Lung (tissue), 12 donors: ENCODE measurements around the gene PTPN14. TPM values are rescaled to one million over a fixed set of nuclear protein-coding genes. Genes with fewer than 3 reads are reported as not detected.

ENCODE experiments used
- ATAC-seq: fragments of 200-7000 bp; cut with Tn5 transposase; one replicate; pipeline ENCODE4 v1.9.1; 2020; ENCODE audit warnings: moderate number of reproducible peaks; ENCODE audit not compliant: insufficient read depth, low FRiP score
- DNase-seq, 3 donors: peaks; one replicate each; pipeline ENCODE4 v3.0.0-alpha.2; 2013 to 2017
- H3K27ac ChIP-seq, 2 donors: one replicate each; pipeline ENCODE4 v1.5.1; 2013; ENCODE audit warnings: mild to moderate bottlenecking in 2 of 2, moderate library complexity in 2 of 2, control low read depth in 1 of 2, inconsistent platforms in 1 of 2, low read depth in 1 of 2, low read length in 1 of 2
- H3K27me3 ChIP-seq, 3 donors: one replicate each; pipeline ENCODE4 v1.5.1; 2013; ENCODE audit warnings: low read length in 2 of 3; ENCODE audit not compliant: control insufficient read depth in 3 of 3, insufficient read depth in 3 of 3
- H3K36me3 ChIP-seq, 4 donors: one replicate each; pipeline ENCODE4 v1.5.1; 2013; ENCODE audit warnings: low read length in 4 of 4, mild to moderate bottlenecking in 1 of 4, moderate library complexity in 1 of 4; ENCODE audit not compliant: control insufficient read depth in 4 of 4, insufficient read depth in 4 of 4
- H3K4me1 ChIP-seq, 5 donors: one replicate each; pipeline ENCODE4 v1.5.1; 2013; ENCODE audit warnings: low read length in 5 of 5, mild to moderate bottlenecking in 2 of 5, moderate library complexity in 1 of 5; ENCODE audit not compliant: control insufficient read depth in 5 of 5, insufficient read depth in 5 of 5
- H3K4me3 ChIP-seq: one replicate; pipeline ENCODE4 v1.5.1; 2013; ENCODE audit warnings: mild to moderate bottlenecking, control low read depth, moderate library complexity
- H3K9ac ChIP-seq, 2 donors: one replicate each; pipeline ENCODE4 v1.5.1; 2013; ENCODE audit warnings: low read length in 2 of 2, control low read depth in 1 of 2; ENCODE audit not compliant: insufficient read depth in 1 of 2
- H3K9me3 ChIP-seq, 4 donors: one replicate each; pipeline ENCODE4 v1.5.1; 2013; ENCODE audit warnings: low read length in 3 of 4, mild to moderate bottlenecking in 1 of 4, moderate library complexity in 1 of 4; ENCODE audit not compliant: control insufficient read depth in 4 of 4, insufficient read depth in 3 of 4
- CTCF ChIP-seq: IDR thresholded peaks from 2 replicates; pipeline ENCODE4 v1.5.1; 2012; ENCODE audit warnings: mild to moderate bottlenecking; ENCODE audit errors: control extremely low read depth, extremely low read depth
- WGBS, 2 donors: extraction: QIAGEN DNeasy Blood & Tissue Kit; methylation state at CpG; one replicate each; pipeline ENCODE4 v1.1.7; 2013; 5-methylcytosine and 5-hydroxymethylcytosine counted together
- polyA plus RNA-seq, 2 donors: library from polyadenylated mRNA; stranded (reverse); fragments of 200-250 nt; gene quantifications; one replicate each; pipeline ENCODE4 v1.2.1, GENCODE V29; 2013
- total RNA-seq, 2 donors: library from RNA; depleted of rRNA in 1 of 2; stranded (reverse); fragments of >200 nt in 1 of 2; gene quantifications; one replicate each; pipeline ENCODE4 v1.2.1, GENCODE V29; 2014 to 2021
- donor health status: control.
- donor health status: control.
- donor health status: Bipolar disorder and iron deficiency.
- donor health status: healthy.
- donor health status: DM: yes; HTN: yes; CAD: no.

PTPN14 gene
- total and polyA plus RNA-seq, 4 donors, result 4.4 to 43.2 (median 15.2) TPM

DNA sequence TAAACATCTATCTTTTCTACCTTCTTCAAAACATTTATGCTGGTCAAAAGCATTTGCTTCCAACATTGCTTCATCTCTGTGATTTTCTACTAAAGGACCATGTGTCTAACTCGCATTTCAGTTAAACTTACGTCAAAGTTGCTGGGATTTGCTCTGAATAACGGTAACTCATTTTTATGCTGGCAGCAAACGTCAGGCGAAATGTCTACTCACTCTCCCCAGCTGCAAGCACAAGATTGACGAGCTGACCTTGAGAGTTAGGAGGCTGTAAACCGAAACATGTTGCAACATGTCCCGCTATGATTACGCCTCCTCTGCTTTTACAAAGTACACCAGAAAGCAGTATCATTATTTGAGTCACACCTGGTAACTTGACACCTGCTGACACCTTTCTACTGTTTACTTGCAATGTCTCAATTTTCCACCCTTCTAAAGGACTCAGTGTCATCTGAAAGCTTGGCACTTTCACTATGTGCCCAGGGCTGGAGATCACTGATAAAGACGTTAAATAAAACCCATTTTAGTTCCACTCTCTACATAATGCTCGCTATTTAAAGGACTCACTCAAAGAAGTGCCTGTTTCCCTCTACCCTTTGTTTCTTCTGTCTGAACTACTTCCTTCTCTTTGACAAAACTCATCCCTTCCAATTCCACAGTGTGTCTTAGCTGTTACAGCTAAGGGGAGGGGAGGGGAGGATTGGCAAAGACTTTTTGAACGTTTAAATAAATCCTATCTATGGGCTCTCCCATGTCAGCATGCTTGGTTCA, 111.9 kb downstream of the PTPN14 start:
- Histone ChIP-seq H3K4me3 (no peak overlapping the region), H3K4me1 (peaks cover 0 to 15% (median 6%) of the 10 kb centered on the region in 5 donors), H3K36me3 (no peaks in the 10 kb centered on the region), H3K27me3 (no peaks in the 10 kb centered on the region), H3K27ac (peak overlapping the region; percentile 57), H3K9me3 (no peaks in the 10 kb centered on the region), H3K9ac (no peak overlapping the region)
- 9 to 21% methylated on average over 12 of the region's 12 CpGs for WGBS, 2 donors
- ATAC-seq (peak; percentile 80), DNase-seq (peak in 2 of 3 donors; percentile 48 to 66)
- TF ChIP-seq CTCF, result no peak

GRCh38 chr1:214438530-214438929, 112.9 kb downstream of the PTPN14 start:
- Histone ChIP-seq H3K9me3 (no peaks in the 10 kb centered on the region), H3K27me3 (no peaks in the 10 kb centered on the region), H3K27ac (no peak overlapping the region), H3K4me3 (no peak overlapping the region), H3K9ac (no peak overlapping the region), H3K36me3 (no peaks in the 10 kb centered on the region), H3K4me1 (peaks cover 0 to 15% (median 6%) of the 10 kb centered on the region in 5 donors)
- ATAC-seq (no peak), DNase-seq (no peak)
- WGBS, 2 donors, result 86 to 92% methylated on average over 2 of the region's 2 CpGs
- TF ChIP-seq CTCF, result no peak

GRCh38 chr1:214438075-214438474, 113.3 kb downstream of the PTPN14 start:
- Histone ChIP-seq H3K27ac (no peak overlapping the region), H3K36me3 (no peaks in the 10 kb centered on the region), H3K9me3 (no peaks in the 10 kb centered on the region), H3K4me3 (no peak overlapping the region), H3K9ac (no peak overlapping the region), H3K4me1 (peaks cover 0 to 15% (median 6%) of the 10 kb centered on the region in 5 donors), H3K27me3 (no peaks in the 10 kb centered on the region)
- TF ChIP-seq CTCF, result no peak
- no peak for ATAC-seq
- WGBS, 2 donors, result 85 to 90% methylated on average over 6 of the region's 6 CpGs
- no peak for DNase-seq
